Body of pancreas (tissue), 4 donors: ENCODE data around the gene TMEM234.

ENCODE experiments used
- CTCF ChIP-seq, 7 experiments: fragments of 450-650 bp in 4 of 7; fragments of 200-600 bp in 3 of 7; sonication (generic) in 3 of 7; IDR thresholded peaks; one replicate each; pipeline ENCODE4 v1.5.1; 2016 to 2019; ENCODE audit warnings: antibody characterized with exemption in 7 of 7
- POLR2A ChIP-seq, 3 donors: fragments of 450-650 bp; IDR thresholded peaks; one replicate each; pipeline ENCODE4 v1.6.1; 2016; ENCODE audit warnings: antibody characterized with exemption in 3 of 3, mild to moderate bottlenecking in 2 of 3

- TF ChIP-seq CTCF (IDR thresholded peaks at IDR 0.05) = no peak
- TF ChIP-seq POLR2A (IDR thresholded peaks at IDR 0.05) = no peak
Observed at GRCh38 chr1:32208469-32208868, 13.7 kb downstream of the TMEM234 start.
